Transverse colon (tissue), 4 donors: Measurements from ENCODE around the gene PDIA5.

Source experiments
- EP300 ChIP-seq: sonication (generic); formaldehyde crosslinking; IDR thresholded peaks from one replicate; pipeline ENCODE4 v1.6.1; 2017; ENCODE audit warnings: antibody characterized with exemption, low read depth
- POLR2A ChIP-seq: fragments of 450-650 bp; IDR thresholded peaks from one replicate; pipeline ENCODE4 v1.6.1; 2016; ENCODE audit warnings: antibody characterized with exemption, mild to moderate bottlenecking, moderate library complexity
- POLR2AphosphoS5 ChIP-seq, 3 donors: sonication (generic); formaldehyde crosslinking; IDR thresholded peaks; one replicate each; pipeline ENCODE4 v1.6.1; 2016; ENCODE audit warnings: antibody characterized with exemption in 3 of 3
- TF ChIP-seq, protein P1 (sequence below), 5 experiments: fragments of 200-600 bp in 3 of 5; fragments of 450-650 bp in 2 of 5; sonication (generic) in 3 of 5; IDR thresholded peaks; 1 replicate in 2 of 5; 2 replicates in 3 of 5; pipeline ENCODE4 v1.5.1; 2016 to 2017; ENCODE audit warnings: antibody characterized with exemption in 5 of 5, inconsistent platforms in 3 of 5, mild to moderate bottlenecking in 2 of 5, moderate library complexity in 1 of 5

DNA sequence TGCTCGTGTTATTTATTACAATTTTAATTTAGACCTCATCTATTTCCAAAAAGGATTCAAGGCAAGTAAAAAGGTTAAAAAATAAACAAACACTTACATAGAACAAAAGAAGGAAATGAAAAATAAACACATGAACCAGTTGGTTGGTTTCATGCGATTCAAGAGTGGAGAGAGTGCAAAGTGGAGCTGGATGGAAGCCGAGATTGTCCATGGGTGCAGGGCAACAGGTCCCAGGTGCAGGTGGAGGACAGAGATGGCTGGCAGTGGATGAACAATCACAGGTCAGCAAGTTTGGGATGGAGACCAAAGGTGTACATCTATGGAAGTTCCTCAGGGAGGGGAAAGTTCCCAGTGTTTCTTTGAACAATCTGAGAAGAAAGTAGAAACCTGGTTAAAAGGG is 27.6 kb upstream of the PDIA5 start:
- TF ChIP-seq, protein P1, sequence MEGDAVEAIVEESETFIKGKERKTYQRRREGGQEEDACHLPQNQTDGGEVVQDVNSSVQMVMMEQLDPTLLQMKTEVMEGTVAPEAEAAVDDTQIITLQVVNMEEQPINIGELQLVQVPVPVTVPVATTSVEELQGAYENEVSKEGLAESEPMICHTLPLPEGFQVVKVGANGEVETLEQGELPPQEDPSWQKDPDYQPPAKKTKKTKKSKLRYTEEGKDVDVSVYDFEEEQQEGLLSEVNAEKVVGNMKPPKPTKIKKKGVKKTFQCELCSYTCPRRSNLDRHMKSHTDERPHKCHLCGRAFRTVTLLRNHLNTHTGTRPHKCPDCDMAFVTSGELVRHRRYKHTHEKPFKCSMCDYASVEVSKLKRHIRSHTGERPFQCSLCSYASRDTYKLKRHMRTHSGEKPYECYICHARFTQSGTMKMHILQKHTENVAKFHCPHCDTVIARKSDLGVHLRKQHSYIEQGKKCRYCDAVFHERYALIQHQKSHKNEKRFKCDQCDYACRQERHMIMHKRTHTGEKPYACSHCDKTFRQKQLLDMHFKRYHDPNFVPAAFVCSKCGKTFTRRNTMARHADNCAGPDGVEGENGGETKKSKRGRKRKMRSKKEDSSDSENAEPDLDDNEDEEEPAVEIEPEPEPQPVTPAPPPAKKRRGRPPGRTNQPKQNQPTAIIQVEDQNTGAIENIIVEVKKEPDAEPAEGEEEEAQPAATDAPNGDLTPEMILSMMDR (IDR thresholded peaks at IDR 0.05), result no peak
- TF ChIP-seq POLR2A, result no peak
- no peak for TF ChIP-seq EP300
- no peak for TF ChIP-seq POLR2AphosphoS5 (IDR thresholded peaks at IDR 0.05)
